GM12873 (cell line): ENCODE data around the gene SSH2.

Experiments
- TF ChIP-seq, protein P1 (sequence below): IDR thresholded peaks from 2 replicates; pipeline ENCODE4 v1.5.1; 2012; ENCODE audit warnings: low read depth, mild to moderate bottlenecking, moderate library complexity, low read length, control low read depth; ENCODE audit not compliant: insufficient read depth; ENCODE audit errors: missing control alignments

SSH2 gene

DNA sequence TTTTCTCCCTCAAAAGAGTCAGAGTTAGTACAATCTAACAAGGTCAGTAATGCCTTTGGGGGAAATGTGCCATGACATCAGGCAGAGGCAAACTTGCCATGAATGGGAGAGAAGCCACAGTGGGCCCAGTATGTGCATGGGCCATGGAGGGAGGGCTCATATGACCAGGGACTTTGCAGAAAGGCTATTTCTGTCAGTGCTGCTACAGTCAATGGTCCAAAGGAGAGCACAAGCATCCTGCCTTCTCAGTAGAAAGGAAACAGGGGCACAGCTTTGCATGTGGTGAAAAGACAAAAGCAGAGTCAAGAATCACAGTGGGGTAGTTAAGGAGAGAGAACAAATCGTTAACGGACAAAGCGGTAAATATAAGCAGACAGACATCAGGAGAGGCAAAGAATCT, 296.1 kb downstream of the SSH2 start:
- TF ChIP-seq, protein P1, sequence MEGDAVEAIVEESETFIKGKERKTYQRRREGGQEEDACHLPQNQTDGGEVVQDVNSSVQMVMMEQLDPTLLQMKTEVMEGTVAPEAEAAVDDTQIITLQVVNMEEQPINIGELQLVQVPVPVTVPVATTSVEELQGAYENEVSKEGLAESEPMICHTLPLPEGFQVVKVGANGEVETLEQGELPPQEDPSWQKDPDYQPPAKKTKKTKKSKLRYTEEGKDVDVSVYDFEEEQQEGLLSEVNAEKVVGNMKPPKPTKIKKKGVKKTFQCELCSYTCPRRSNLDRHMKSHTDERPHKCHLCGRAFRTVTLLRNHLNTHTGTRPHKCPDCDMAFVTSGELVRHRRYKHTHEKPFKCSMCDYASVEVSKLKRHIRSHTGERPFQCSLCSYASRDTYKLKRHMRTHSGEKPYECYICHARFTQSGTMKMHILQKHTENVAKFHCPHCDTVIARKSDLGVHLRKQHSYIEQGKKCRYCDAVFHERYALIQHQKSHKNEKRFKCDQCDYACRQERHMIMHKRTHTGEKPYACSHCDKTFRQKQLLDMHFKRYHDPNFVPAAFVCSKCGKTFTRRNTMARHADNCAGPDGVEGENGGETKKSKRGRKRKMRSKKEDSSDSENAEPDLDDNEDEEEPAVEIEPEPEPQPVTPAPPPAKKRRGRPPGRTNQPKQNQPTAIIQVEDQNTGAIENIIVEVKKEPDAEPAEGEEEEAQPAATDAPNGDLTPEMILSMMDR, result no peak

DNA sequence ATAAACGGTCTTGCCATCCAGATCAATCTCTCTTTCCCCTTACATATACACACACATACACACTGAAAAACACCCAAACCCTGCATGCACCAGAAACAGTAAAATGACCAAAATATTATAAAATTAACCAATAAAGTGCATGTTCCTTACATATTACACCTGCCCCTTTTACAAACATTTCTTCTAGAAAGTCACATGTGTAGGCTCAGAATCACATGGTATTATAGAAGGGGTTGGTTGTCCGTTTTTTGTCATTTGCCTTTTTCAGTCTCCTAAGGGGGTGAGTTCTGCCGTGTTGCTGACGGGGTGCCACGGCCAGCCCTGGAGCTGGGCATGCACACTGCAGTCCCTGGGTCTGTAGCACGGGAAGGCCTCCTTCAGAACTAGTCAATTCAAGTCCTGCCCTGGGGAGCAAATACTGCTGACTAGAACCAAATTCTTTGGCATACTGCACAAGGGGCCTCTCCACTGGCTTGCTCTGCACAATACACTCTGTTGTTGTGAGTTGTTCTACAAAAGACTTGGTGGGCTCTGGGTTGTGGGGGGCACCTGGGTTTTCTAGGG, 299.3 kb downstream of the SSH2 start:
- TF ChIP-seq, protein P1, result no peak

DNA sequence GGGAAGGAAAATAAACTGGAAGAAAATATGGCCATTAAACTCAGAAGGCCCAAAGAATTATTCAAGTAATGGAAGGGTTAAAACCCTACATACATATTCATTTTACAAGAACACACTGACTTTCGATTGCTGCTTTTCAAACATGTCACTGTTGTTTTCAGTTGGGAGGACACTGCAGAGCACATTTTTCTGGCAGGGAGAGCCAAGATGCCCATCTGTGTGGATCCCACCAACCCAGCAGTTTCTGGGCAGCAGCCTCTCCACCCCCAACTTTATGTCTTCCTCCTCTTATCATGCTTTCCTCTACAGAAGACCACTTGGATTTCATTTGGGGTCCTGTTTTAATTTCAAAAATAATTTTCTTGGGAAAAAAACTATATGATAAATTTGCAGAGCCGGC, 300.2 kb downstream of the SSH2 start:
- TF ChIP-seq, protein P1, result no peak

DNA sequence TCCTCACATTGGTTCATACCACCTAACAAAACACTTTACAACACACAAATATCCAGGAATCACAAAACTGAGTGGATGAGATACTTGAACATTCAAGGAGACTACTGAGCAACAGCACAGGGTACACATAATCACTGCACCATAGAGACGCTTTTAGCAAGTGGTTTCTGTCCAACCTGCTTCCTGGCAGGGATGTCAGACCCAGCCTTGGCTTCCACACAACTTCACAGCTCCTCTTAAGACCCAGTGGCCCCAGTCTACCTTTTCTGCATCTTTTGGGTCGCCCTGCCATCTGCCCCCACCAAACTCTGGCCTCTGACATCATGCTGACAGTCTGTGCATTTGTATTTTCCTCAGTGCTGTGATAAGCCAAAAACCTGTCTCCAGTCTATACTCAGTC, 301.4 kb downstream of the SSH2 start:
- TF ChIP-seq, protein P1, result no peak

DNA sequence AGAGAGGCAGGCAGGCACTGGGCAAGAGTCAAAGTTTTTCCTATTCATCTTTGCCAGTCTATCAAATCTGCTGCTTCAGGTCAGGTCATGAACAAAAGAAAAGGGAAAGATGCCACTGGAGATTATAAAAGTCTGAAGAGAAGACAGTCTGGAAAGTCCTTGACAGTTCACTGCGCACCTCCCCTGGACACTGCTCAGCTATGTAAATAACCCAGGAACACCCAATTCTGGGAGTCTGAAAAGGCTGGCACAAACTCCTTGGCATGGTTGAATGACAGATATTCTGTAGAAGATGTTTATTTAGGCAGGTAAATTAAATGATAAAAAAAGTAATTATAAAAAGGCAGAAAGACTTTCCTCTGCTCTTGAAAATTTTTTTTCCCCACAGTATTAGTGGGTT, 302.1 kb downstream of the SSH2 start:
- TF ChIP-seq, protein P1, result no peak

DNA sequence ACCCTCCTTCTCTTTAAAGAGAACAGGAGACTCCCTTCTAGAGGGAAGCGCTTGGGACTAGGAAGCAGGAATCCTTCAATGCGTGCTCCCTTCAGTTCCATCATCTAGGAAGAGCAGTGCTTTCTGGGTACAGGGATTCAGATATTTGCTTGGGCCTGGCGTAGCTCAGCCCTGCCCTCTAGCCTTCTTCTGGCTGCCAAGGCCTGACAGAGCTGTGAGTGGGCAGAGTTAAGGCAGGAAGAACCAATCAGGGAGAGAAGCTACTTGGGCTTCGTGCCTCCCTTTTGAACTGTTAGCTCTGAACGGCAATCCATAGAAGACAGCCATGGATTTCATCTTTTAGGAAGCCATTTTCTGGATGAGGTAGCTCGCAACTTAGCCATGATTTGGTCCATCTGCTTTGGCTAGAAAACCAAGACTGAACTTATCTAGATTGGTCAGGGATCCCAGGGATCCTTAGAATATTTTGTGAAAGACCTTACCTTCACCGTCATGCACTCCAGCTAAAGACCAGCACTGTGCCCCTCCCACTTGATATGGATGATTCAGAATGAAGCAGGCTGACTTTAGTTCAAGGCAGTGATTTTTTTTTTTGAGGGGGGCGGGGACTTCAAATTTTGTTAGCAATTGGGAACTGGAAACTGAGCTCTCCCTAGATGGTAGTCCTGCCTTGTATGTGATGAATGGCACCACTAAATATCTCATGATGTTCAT, 304.8 kb downstream of the SSH2 start:
- TF ChIP-seq, protein P1, result no peak

DNA sequence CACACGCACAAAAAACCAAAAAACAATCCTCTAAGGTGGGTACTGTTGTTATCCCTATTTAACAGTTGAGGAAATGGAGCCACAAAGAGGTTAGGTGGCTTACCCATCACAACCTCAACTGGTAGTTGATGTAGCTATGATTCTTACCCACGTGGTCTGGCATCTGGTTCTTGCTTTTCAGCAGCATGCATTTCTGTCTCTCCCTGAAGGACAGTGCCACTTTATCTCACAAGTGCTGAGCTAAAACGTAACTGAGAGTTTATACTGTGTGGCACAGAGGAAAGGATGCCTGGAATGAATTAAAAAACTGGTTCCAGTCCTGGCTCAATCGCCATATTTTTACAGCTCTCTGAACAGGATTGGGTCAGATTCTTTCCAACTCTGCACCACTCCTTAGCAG, 305.4 kb downstream of the SSH2 start:
- TF ChIP-seq, protein P1, result no peak
